ENCODE measurements around the gene FRAS1. TPM values are rescaled to one million over a fixed set of nuclear protein-coding genes. Genes with fewer than 3 reads are reported as not detected.

FRAS1 gene
- total and polyA plus RNA-seq, 2 of the 8 experiments (the other 6 are each of a cell fraction or from before 2014, with no cell fraction given) = 38.5 to 109 TPM

DNA sequence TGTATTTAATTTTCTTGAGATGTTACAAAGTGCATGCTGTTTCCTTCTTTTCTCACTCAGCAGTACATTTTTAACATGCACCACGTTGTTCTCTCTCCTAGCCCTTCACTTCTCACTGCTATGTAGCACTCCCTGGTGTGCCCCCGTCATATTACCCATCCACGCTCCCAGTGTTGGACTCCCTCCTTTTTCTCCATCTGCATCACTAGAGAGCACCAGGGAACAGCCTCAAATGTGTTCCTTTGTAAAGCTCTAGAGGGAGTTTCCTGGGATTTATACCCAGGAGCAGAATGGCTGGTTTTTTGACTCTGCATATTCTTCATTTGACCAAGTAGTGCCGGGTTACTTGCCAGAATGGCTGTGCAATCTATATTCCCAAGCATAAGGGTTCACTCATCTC is 254.2 kb downstream of the FRAS1 start (continued):
- TF ChIP-seq POLR2AphosphoS5 (IDR thresholded peaks at IDR 0.05; ENCODE audit: low read depth, low read length) (no peak), YY1 (IDR thresholded peaks at IDR 0.05; ENCODE audit: low read depth, low read length) (0 out of 2 replicates have a peak, but pooled peaks have one; percentile 27)

All from H1 (cell line).